Measurements from ENCODE around the gene ATP8B3. TPM values are rescaled to one million over a fixed set of nuclear protein-coding genes. Genes with fewer than 3 reads are reported as not detected.

The ATP8B3 gene
- polyA plus RNA-seq (0.98 to 2.8 TPM (median 1.2 TPM) in 3 replicates), polyA minus RNA-seq (0.82 to 3.7 TPM (median 1.3 TPM) in 3 replicates)
- 0.44 TPM for polyA plus RNA-seq (2011; ENCODE audit: low read depth)
- 0.74 and 1.2 TPM in 2 replicates for polyA plus RNA-seq (2011; cell fraction: cytosol; rRNA removed)
- polyA plus RNA-seq (2011; cell fraction: nucleus; rRNA removed) = 3.3 and 7.1 TPM in 2 replicates
- polyA plus RNA-seq (2012; ENCODE audit: low replicate concordance) = 0.56 and 1.5 TPM in 2 replicates
- polyA minus RNA-seq (2011; cell fraction: cytosol; rRNA and poly(A)+ RNA removed) = 2.5 TPM
- polyA minus RNA-seq (2011; cell fraction: nucleus; rRNA and poly(A)+ RNA removed) = 1.5 and 1.9 TPM in 2 replicates

DNA sequence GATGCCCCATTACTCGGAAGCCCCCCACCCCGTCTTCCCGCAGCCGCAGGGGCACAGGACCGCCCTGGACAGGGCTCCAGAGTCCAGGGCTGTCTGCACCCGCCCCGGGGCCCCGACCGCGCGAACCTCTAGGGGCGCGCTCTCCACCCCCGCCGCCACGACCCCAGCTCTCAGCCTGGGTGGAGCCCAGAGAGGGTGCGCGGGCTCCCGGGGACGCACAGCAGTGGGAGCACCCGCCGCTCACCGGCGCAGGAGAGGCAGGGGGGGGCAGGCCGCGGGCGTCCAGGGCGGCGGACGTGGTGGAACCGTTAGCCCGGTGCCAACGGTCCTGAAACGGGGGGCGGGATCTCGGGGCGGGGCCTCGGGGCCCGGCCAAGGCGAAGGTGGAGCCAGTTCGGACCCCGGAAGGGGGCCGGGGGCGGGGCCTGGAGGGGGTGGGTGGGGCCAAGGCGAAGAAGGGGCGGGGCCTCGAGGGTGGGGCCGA lies at the start of gene ATP8B3:
ATP8B3 (minus strand) TSS at position 335 of the 484 bp plus-strand sequence. CDS start 540 bp downstream, outside the sequence.
- Histone ChIP-seq H3K36me3 (ENCODE audit: control insufficient read depth in 2 of 2, extremely low read depth in 1 of 2, insufficient read depth in 2 of 2, low read length in 2 of 2) (peaks cover 5 to 9% of the 10 kb centered on the region in 2 experiments), H2AFZ (ENCODE audit: control insufficient read depth, low read length) (peak within 1 kb of the TSS; percentile 86), H3K9me3 (ENCODE audit: control insufficient read depth, low read depth, low read length) (no peaks in the 10 kb centered on the region), H3K9ac (ENCODE audit: control insufficient read depth, extremely low read depth, insufficient read depth, low read length) (peak within 1 kb of the TSS; percentile 50), H3K9me1 (ENCODE audit: control insufficient read depth, extremely low read depth, insufficient read depth, low read length) (no peaks in the 10 kb centered on the region), H3K27me3 (ENCODE audit: control insufficient read depth, extremely low read depth, insufficient read depth, low read length) (no peaks in the 10 kb centered on the region), H4K20me1 (ENCODE audit: control insufficient read depth, extremely low read depth, insufficient read depth, low read length) (no peaks in the 10 kb centered on the region), H3K27ac (ENCODE audit: control insufficient read depth, insufficient read depth, low read length) (no peak within 1 kb of the TSS), H3K79me2 (ENCODE audit: control insufficient read depth, insufficient read depth, low read length) (no peaks in the 10 kb centered on the region), H3K4me1 (ENCODE audit: control insufficient read depth, extremely low read depth, insufficient read depth, low read length) (peaks cover 14% of the 10 kb centered on the region), H3K4me3 (ENCODE audit: control insufficient read depth in 2 of 3, extremely low read depth in 1 of 3, insufficient read depth in 2 of 3, low read depth in 1 of 3, low read length in 3 of 3) (peak within 1 kb of the TSS; percentile 46 to 77 (median 76)), H3K4me2 (ENCODE audit: control insufficient read depth, extremely low read depth, insufficient read depth, low read depth, low read length) (peak within 1 kb of the TSS; percentile 95)
- peak; percentile 53 for DNase-seq (ENCODE audit: low read depth, low spot score)
- TF ChIP-seq EZH2 (IDR thresholded peaks at IDR 0.05; ENCODE audit: low read length) = no peak
- TF ChIP-seq, protein P1, sequence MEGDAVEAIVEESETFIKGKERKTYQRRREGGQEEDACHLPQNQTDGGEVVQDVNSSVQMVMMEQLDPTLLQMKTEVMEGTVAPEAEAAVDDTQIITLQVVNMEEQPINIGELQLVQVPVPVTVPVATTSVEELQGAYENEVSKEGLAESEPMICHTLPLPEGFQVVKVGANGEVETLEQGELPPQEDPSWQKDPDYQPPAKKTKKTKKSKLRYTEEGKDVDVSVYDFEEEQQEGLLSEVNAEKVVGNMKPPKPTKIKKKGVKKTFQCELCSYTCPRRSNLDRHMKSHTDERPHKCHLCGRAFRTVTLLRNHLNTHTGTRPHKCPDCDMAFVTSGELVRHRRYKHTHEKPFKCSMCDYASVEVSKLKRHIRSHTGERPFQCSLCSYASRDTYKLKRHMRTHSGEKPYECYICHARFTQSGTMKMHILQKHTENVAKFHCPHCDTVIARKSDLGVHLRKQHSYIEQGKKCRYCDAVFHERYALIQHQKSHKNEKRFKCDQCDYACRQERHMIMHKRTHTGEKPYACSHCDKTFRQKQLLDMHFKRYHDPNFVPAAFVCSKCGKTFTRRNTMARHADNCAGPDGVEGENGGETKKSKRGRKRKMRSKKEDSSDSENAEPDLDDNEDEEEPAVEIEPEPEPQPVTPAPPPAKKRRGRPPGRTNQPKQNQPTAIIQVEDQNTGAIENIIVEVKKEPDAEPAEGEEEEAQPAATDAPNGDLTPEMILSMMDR (optimal IDR thresholded peaks at IDR 0.05 in 1 of 3, IDR thresholded peaks at IDR 0.05 in 1 of 3, conservative IDR thresholded peaks at IDR 0.05 in 1 of 3; ENCODE audit: extremely low read depth in 1 of 3, insufficient read depth in 2 of 3, low read length in 3 of 3) = peak in 1 of 3 experiments; percentile 31
- dilution Hi-C loops (cut with MboI; ENCODE audit: extremely low pct_ligation_motif_present, low sequenced_read_pairs) = no loop called here
- no peak for FAIRE-seq

GRCh38 chr19:1861599-1862031 lies 49.5 kb upstream of the ATP8B3 start:
- Histone ChIP-seq H3K4me3 (ENCODE audit: control insufficient read depth in 2 of 3, extremely low read depth in 1 of 3, insufficient read depth in 2 of 3, low read depth in 1 of 3, low read length in 3 of 3) (peak overlapping the region; percentile 76 to 92 (median 88)), H2AFZ (ENCODE audit: control insufficient read depth, low read length) (no peak overlapping the region), H4K20me1 (ENCODE audit: control insufficient read depth, extremely low read depth, insufficient read depth, low read length) (peaks cover 20% of the 10 kb centered on the region), H3K4me2 (ENCODE audit: control insufficient read depth, extremely low read depth, insufficient read depth, low read depth, low read length) (peak overlapping the region; percentile 92), H3K27me3 (ENCODE audit: control insufficient read depth, extremely low read depth, insufficient read depth, low read length) (no peaks in the 10 kb centered on the region), H3K9me1 (ENCODE audit: control insufficient read depth, extremely low read depth, insufficient read depth, low read length) (no peaks in the 10 kb centered on the region), H3K36me3 (ENCODE audit: control insufficient read depth in 2 of 2, extremely low read depth in 1 of 2, insufficient read depth in 2 of 2, low read length in 2 of 2) (no peaks in the 10 kb centered on the region), H3K4me1 (ENCODE audit: control insufficient read depth, extremely low read depth, insufficient read depth, low read length) (peaks cover 41% of the 10 kb centered on the region), H3K9me3 (ENCODE audit: control insufficient read depth, low read depth, low read length) (no peaks in the 10 kb centered on the region), H3K9ac (ENCODE audit: control insufficient read depth, extremely low read depth, insufficient read depth, low read length) (peak overlapping the region; percentile 84), H3K79me2 (ENCODE audit: control insufficient read depth, insufficient read depth, low read length) (peaks cover 58% of the 10 kb centered on the region), H3K27ac (ENCODE audit: control insufficient read depth, insufficient read depth, low read length) (peak overlapping the region; percentile 58)
- TF ChIP-seq, protein P1 (optimal IDR thresholded peaks at IDR 0.05 in 1 of 3, IDR thresholded peaks at IDR 0.05 in 1 of 3, conservative IDR thresholded peaks at IDR 0.05 in 1 of 3; ENCODE audit: extremely low read depth in 1 of 3, insufficient read depth in 2 of 3, low read length in 3 of 3) = no peak
- no peak for TF ChIP-seq EZH2 (IDR thresholded peaks at IDR 0.05; ENCODE audit: low read length)
- dilution Hi-C loops (cut with MboI; ENCODE audit: extremely low pct_ligation_motif_present, low sequenced_read_pairs) = no loop called here
- DNase-seq (ENCODE audit: low read depth, low spot score) (no peak), FAIRE-seq (no peak)
